Fibroblast of pulmonary artery (primary cell): Measurements from ENCODE around the gene ZSCAN5A.
"Not testable (repeated sequence)": the region's sequence is repeated elsewhere in the genome, so short reads cannot be mapped to it uniquely, and the experiment has no call there.

Experiments used
- DNase-seq: peaks from one replicate; pipeline ENCODE4 v3.0.0-alpha.2; 2010; ENCODE audit warnings: low read depth
- H3K4me3 ChIP-seq: replicated peaks from 2 replicates; pipeline ENCODE4 v1.5.1; 2011; ENCODE audit warnings: low read depth, mild to moderate bottlenecking, control low read depth, low read length, moderate library complexity
- CTCF ChIP-seq: IDR thresholded peaks from 2 replicates; pipeline ENCODE4 v1.5.1; 2011; ENCODE audit warnings: mild to moderate bottlenecking, control low read depth, low read length, inconsistent platforms; ENCODE audit errors: missing control alignments

ZSCAN5A gene

DNA sequence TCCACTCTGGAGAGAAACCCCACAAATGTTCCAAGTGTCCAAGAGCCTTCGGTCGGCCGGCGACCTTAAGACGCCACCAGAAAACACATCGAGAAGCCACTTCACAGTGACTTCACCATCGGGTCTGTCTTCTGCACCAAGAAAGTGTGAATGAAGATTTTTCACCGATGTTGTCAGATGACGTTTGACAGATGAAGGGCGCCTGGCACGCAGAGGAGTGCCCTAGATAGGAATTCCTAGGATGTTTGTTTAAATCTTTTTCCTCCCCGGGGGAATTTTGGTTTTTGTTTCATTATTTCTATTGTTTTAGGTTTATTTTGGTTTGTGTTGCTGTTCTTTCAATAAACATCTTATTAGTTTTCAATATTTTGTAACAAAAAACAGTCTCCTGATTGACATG is 105.5 kb downstream of the ZSCAN5A start:
- no peak for DNase-seq
- no peak overlapping the region for H3K4me3 ChIP-seq
- no peak for TF ChIP-seq CTCF

- not testable (repeated sequence) for DNase-seq, H3K4me3 ChIP-seq
Measured at GRCh38 chr19:56207581-56207980, 107.1 kb downstream of the ZSCAN5A start.

DNA sequence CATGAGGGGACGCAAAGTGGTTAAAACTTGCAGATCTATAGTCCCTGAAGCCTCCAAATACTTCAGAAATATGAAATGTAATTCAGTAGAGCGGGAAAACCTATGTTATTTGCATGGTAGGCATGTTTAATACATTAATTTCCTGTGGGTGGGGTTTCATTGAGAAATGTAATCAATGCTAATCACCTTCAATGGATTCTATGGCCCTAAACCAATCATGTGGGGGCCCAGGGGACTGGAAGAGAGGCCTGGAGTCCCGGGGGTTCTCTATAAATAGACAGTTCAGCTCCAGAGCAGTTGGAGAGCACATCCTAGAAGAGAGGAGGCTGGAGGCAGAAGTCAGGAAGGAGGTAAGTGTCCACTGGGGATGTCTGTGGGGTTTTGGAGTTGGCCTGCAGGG is 112.7 kb downstream of the ZSCAN5A start, which contains the start of gene ZSCAN5C:
ZSCAN5C (plus strand) TSS at position 301 of the 400 bp plus-strand sequence. CDS start 3,641 bp downstream, outside the sequence.
- no peak for TF ChIP-seq CTCF
- no peak for DNase-seq
- H3K4me3 ChIP-seq, result no peak within 1 kb of the TSS

DNA sequence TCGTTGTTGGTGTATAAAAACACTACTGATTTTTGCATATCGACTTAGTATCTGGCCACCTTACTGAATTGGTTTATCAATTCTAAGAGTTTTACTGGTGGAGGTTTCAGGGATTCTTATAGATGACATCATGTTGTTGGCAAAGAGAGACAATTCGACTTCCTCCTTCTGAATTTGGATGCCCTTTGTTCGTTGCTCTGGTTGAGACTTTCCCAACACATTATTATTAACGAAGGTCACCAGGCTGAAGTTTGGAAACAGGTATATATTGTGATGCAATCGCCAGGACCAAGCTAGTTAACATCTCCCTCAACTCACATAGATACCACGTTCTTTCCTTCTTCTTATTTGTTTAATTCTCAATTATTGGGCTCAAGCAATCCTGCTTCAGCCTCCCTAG is 115.0 kb downstream of the ZSCAN5A start:
- H3K4me3 ChIP-seq, result no peak overlapping the region
- DNase-seq, result no peak
- TF ChIP-seq CTCF, result no peak

DNA sequence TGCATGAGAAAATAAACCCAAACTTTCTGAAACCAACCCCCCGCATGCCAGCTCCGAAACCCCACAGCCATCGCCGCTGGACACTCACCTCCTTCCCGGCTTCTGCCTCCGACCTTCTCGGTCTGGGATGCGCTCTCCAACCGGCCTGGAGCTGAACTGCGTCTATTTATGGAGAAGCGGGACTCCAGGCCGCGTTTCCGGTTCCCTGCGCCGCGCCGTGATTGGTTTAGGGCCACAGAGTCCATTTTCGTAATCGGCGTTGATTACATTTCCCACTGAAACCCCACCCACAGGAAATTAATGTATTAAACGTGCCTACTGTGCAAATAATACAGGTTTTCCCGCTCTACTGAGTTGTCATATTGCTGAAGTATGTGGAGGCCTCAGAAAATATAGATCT is 117.0 kb downstream of the ZSCAN5A start, which contains the start of gene ZSCAN5B:
ZSCAN5B (minus strand) TSS at position 138 of the 400 bp plus-strand sequence. CDS start 4,731 bp downstream, outside the sequence.
- H3K4me3 ChIP-seq, DNase-seq: not testable (repeated sequence)

GRCh38 chr19:56193981-56194640 is 120.5 kb downstream of the ZSCAN5A start:
- no peak for TF ChIP-seq CTCF
- H3K4me3 ChIP-seq, result no peak overlapping the region
- DNase-seq, result no peak

DNA sequence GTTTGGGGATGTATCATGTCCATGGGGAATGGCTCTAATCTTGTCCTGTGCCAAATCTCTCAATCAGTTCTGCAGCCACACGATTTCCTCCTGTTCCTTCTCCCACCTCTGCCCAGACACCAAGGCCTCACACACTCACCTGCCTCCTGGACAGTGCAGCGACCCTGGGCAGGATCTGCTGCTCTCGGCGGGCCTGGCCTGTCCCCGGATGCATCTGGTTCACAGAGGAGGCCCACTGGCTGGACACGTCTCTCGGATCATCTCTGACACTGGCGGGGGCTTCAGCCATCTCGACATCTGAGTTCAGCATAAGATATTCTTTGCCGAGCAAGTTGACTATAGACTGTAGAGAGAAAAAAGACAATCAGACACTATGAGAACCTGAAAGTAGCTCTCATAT is 122.9 kb downstream of the ZSCAN5A start:
- no peak for TF ChIP-seq CTCF
- no peak overlapping the region for H3K4me3 ChIP-seq
- DNase-seq, result no peak

DNA sequence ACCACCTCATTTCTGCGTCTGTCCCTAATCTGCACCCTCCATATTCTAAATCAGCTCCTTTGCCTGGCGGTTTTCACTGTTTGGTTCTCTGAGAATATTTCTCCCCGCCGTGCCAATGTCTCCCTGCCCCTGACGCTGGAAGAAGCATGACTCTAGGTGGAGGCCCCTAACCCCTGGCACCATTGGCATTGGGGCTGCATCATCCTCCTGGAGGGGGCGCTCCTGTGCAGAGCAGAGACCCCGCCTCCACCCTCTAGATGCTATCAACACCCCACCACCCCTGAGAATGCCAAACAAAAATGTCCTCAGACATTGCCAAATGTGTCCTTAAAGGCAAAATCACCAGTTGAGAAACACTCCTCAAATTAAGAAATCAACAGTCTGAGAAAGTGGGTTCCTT is 123.5 kb downstream of the ZSCAN5A start:
- no peak overlapping the region for H3K4me3 ChIP-seq
- no peak for TF ChIP-seq CTCF
- DNase-seq, result no peak
